ENCODE measurements around the gene HIVEP3.

The HIVEP3 gene

DNA sequence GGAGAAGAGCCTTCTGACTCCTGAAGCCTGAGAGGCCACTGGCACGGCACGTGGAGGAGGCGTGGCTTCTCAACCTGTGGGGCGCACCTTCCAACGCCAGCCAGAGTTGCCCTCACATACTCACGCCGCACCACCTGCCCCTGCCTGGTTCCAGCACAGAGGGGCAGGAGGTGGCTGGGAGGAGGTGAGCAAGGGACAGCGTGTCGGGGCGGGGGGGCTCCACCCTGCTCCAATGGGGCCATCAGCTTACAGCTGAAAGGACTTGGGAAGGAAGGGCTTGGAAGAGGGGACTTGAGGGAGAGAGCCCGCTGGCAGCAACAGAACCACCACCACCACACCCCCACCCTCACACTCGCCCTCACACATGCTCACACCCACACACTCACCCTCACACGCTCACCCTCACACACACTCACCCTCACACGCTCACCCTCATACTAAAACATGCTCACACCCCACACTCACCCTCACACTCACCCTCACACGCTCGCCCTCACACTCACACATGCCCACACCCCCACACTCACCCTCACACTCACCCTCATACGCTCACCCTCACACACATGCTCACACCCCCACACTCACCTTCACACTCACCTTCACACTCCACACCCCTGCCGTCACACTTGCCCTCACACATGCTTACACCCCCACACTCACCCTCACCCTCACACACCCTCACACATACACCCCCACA is 392.7 kb downstream of the HIVEP3 start:
- TF ChIP-seq POLR2A (IDR thresholded peaks at IDR 0.05; ENCODE audit: extremely low read depth, insufficient read length) (no peak), MAX (IDR thresholded peaks at IDR 0.05; ENCODE audit: low read depth, low read length) (no peak), CTCF (IDR thresholded peaks at IDR 0.05; ENCODE audit: low read depth, low read length) (no peak)
- DNase-seq (ENCODE audit: low read depth) = no peak
- no peak overlapping the region for H3K4me3 ChIP-seq (ENCODE audit: low read depth, low read length)

DNA sequence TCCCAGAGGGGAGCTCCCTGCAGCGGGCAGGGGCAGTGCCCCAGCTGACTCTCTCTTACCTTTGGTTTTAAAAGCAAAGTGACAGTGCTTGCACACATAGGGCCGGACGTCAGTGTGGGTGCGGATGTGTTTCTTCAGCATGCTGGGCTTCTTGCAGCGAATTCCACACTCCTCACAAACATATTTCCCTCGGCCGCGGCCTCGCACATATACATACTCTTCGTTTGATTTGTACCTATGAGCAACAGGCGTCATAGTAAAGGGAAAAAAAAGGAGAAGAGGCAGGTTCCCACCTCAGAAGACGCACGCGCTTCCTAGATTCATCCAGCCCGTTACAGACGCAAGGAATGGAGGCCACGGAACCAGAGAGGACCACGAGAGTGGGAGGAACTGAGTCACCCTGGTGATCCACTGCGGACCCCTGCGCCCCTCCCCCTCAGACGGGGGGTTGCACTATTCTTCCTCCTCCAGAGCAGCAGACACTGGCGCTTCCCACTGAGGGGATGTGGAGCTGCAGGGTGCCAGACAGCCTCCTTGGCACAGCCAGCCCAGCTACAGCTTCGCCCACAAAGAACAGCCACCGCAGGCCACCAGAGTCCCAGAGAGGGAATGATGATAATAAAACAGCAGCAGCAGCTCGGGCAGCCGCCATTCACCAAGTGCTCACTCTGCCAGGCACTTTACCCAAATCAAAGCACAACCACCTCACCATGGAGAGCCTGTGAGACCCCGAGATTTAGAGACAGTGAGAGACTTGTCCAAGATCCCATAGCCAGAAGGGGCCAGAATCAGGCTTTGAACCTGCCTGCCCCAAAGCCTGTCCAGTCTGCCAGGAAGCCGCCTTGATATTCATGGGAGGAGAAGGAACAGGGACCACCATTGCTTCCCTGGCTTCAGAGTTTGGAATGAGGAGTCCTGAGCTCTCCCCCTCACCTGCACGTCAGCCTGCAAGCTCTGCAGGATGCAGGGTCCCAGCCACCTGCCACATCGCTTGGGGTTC is 393.7 kb downstream of the HIVEP3 start:
- DNase-seq (ENCODE audit: low read depth) = no peak
- no peak for TF ChIP-seq MAX (IDR thresholded peaks at IDR 0.05; ENCODE audit: low read depth, low read length)
- TF ChIP-seq POLR2A (IDR thresholded peaks at IDR 0.05; ENCODE audit: extremely low read depth, insufficient read length) = no peak
- no peak overlapping the region for H3K4me3 ChIP-seq (ENCODE audit: low read depth, low read length)

DNA sequence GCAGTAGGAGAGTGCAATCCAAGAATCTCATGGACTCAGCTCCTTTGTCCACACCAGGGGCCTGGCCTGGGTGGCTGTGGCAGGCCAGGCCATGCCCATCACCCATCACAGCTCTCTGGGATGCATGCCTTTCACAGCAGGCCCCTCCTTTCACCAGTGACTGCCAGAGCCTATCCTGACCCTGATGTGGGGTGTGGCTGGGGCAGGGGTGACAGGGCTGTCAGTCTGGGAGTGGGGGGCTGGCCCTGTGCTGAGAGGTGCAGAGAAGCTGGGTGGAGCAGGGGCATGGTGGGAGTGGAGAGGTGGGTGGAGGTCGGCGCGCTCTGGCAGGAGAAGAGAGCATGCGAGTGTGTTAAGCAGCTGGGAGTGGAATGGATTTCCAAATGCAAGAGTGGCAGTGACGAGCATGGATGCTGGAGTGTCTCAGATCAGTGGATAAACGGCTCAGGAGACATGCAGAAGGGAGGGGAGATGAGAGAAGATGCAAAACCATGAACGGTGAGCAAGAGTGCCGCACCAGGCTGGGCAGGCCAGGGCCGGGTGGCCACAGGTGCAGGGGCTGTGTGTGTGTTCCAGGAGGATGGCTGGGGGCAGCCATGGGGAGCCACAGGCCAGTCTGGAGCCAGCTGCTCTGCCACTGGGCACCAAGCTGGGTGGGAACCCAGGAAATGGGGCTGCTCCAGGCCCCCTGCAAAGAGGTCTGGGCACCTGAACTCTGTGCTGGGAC is 394.6 kb downstream of the HIVEP3 start:
- H3K4me3 ChIP-seq (ENCODE audit: low read depth, low read length) = no peak overlapping the region
- no peak for DNase-seq (ENCODE audit: low read depth)
- TF ChIP-seq CTCF (IDR thresholded peaks at IDR 0.05; ENCODE audit: low read depth, low read length) = no peak

- TF ChIP-seq MYC (IDR thresholded peaks at IDR 0.05; ENCODE audit: low read depth, low read length) (no peak), POLR2A (IDR thresholded peaks at IDR 0.05; ENCODE audit: extremely low read depth, insufficient read length) (no peak), CTCF (IDR thresholded peaks at IDR 0.05; ENCODE audit: low read depth, low read length) (no peak), MAX (IDR thresholded peaks at IDR 0.05; ENCODE audit: low read depth, low read length) (no peak)
Measured at GRCh38 chr1:41523071-41523470, 395.7 kb downstream of the HIVEP3 start.

GRCh38 chr1:41521766-41522165 is 397.0 kb downstream of the HIVEP3 start:
- no peak for TF ChIP-seq MYC (IDR thresholded peaks at IDR 0.05; ENCODE audit: low read depth, low read length)
- no peak for DNase-seq (ENCODE audit: low read depth)

More at GRCh38 chr1:41523071-41523470, 395.7 kb downstream of the HIVEP3 start:
- DNase-seq (ENCODE audit: low read depth) = no peak
- H3K4me3 ChIP-seq (ENCODE audit: low read depth, low read length) = no peak overlapping the region

DNA sequence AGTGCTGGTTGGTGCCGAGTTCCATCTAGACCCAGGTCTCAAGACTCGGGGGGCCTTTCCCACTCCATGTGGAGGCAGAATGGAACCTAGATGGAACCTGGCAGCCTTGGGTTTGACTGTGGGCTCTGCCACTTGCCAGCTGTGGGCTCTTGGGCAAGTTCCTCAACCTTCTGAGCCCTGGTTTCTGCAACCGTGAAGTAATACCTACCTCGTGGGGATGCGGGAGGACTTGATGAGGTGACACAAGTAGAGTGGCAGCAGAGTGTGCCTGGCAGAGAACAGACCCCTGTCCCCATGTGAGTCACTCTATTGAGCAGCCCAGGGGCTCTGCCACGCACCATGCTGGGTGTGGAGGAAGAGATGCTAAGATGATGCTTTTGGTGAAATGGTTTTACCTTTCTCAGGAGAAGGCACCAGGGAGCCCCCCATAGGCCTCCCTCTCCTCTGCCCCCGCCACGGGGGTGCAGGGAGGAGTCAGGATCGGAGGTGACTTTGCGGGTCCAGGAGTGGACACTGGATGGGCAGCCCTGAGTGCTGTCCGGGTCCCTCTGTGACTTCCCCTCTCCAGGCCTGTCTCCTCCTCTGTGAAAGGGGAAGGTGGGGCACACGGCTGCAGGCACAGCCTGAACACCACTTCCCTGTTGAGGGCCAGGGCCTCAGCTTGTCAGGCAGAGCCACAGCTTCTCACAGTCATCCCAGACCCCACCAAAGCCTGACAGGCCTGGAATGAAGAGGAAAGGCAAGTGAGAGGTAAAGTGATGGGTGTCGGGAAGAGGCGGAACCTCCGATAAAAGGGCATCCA is 397.6 kb downstream of the HIVEP3 start:
- peak; percentile 13 for DNase-seq (ENCODE audit: low read depth)
- TF ChIP-seq CTCF (IDR thresholded peaks at IDR 0.05; ENCODE audit: low read depth, low read length) = no peak
- TF ChIP-seq MAX (IDR thresholded peaks at IDR 0.05; ENCODE audit: low read depth, low read length) = no peak
- no peak for TF ChIP-seq POLR2A (IDR thresholded peaks at IDR 0.05; ENCODE audit: extremely low read depth, insufficient read length)
- TF ChIP-seq MYC (IDR thresholded peaks at IDR 0.05; ENCODE audit: low read depth, low read length) = no peak
- no peak overlapping the region for H3K4me3 ChIP-seq (ENCODE audit: low read depth, low read length)

More at GRCh38 chr1:41521766-41522165, 397.0 kb downstream of the HIVEP3 start:
- no peak overlapping the region for H3K4me3 ChIP-seq (ENCODE audit: low read depth, low read length)
